DOHH2 (cell line): ENCODE results near the gene PKD2L1.
A peak's percentile ranks its signal among the peaks of the same experiment; 100 is the strongest.
"Not testable (repeated sequence)": the region's sequence is repeated elsewhere in the genome, so short reads cannot be mapped to it uniquely, and the experiment has no call there.

Experiments used
- H3F3A ChIP-seq: fragments of 200-600 bp; sonication (generic), shearing (Covaris generic); 2 replicates; pipeline ENCODE4 v1.6.0; 2016; ENCODE audit warnings: antibody characterized with exemption, mild to moderate bottlenecking; ENCODE audit not compliant: control insufficient read depth, insufficient read depth
- H3K27ac ChIP-seq: fragments of 200-600 bp; sonication (generic); 2 replicates; pipeline ENCODE4 v1.5.1; 2014; ENCODE audit warnings: low read depth, mild to moderate bottlenecking, low read length, moderate library complexity
- H3K27me3 ChIP-seq: fragments of 200-600 bp; sonication (generic); 2 replicates; pipeline ENCODE4 v1.6.1; 2014; ENCODE audit warnings: mild to moderate bottlenecking, low read length, mixed read lengths; ENCODE audit not compliant: control insufficient read depth
- H3K36me3 ChIP-seq: fragments of 200-600 bp; sonication (generic); 2 replicates; pipeline ENCODE4 v1.6.1; 2014; ENCODE audit warnings: mild to moderate bottlenecking, low read length, moderate library complexity, mixed read lengths; ENCODE audit not compliant: control insufficient read depth
- H3K4me1 ChIP-seq: fragments of 200-600 bp; sonication (generic); 2 replicates; pipeline ENCODE4 v1.6.1; 2014; ENCODE audit warnings: mild to moderate bottlenecking, low read length, mixed read lengths; ENCODE audit not compliant: control insufficient read depth
- H3K4me2 ChIP-seq: fragments of 200-600 bp; sonication (generic); 2 replicates; pipeline ENCODE4 v1.6.0; 2014; ENCODE audit warnings: mild to moderate bottlenecking, low read length, moderate library complexity
- H3K4me3 ChIP-seq: fragments of 200-600 bp; sonication (generic); 2 replicates; pipeline ENCODE4 v1.5.1; 2014; ENCODE audit warnings: mild to moderate bottlenecking, low read length, mixed read lengths
- H3K79me2 ChIP-seq: fragments of 200-600 bp; sonication (generic); 2 replicates; pipeline ENCODE4 v1.6.1; 2014; ENCODE audit warnings: mild to moderate bottlenecking, low read length, mixed read lengths; ENCODE audit not compliant: control insufficient read depth
- H3K9me2 ChIP-seq: fragments of 200-600 bp; sonication (generic); replicated peaks from 2 replicates; pipeline ENCODE4 v1.6.1; 2014; ENCODE audit warnings: mild to moderate bottlenecking, low read length, mixed read lengths; ENCODE audit not compliant: control insufficient read depth
- H3K9me3 ChIP-seq: fragments of 200-600 bp; sonication (generic); 2 replicates; pipeline ENCODE4 v1.6.1; 2014; ENCODE audit warnings: antibody characterized with exemption, low read length, mixed read lengths; ENCODE audit not compliant: control insufficient read depth, insufficient read depth
- H4K20me1 ChIP-seq: fragments of 200-600 bp; sonication (generic); 2 replicates; pipeline ENCODE4 v1.6.0; 2014; ENCODE audit warnings: low read depth, mild to moderate bottlenecking, antibody characterized with exemption, low read length, moderate library complexity; ENCODE audit not compliant: control insufficient read depth, insufficient read depth
- EZH2phosphoT487 ChIP-seq: fragments of 200-600 bp; sonication (generic); IDR thresholded peaks from 2 replicates; pipeline ENCODE4 v1.6.1; 2017; ENCODE audit warnings: borderline replicate concordance, mild to moderate bottlenecking, antibody characterized with exemption, low read length, moderate library complexity, mixed read lengths
- TF ChIP-seq, protein P1 (sequence below): fragments of 200-600 bp; sonication (generic); IDR thresholded peaks from one replicate; pipeline ENCODE4 v1.5.1; 2014; ENCODE audit warnings: antibody characterized with exemption, mild to moderate bottlenecking, low read depth, low read length; ENCODE audit not compliant: poor library complexity, severe bottlenecking

The PKD2L1 gene

DNA sequence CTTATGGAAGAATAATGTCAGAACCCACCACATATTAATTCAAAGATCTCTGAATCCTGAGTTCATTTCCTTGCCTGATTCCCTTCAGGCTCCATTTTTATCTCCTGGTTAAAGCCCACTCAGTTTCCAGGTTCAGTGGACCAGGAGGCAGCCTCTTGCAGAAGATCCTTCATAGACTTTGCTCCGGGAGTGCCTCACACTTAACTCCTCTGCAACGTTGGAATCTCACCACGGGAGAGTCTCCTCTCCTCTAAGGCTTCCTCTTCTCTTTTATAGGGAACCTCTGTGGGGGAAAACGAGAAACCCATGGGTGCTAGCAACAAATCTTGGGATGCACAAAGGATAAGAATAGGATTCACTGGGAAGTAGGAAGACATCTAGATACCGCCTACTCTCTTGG, 41.8 kb downstream of the PKD2L1 start:
- H3K27ac ChIP-seq, result no peak overlapping the region

GRCh38 chr10:100287756-100288155, 42.3 kb downstream of the PKD2L1 start:
- Histone ChIP-seq H3F3A (no peaks in the 10 kb centered on the region), H3K27me3 (peaks cover 5% of the 10 kb centered on the region; the same call in 1 of the 2 replicates), H4K20me1 (no peaks in the 10 kb centered on the region), H3K9me3 (no peaks in the 10 kb centered on the region), H3K4me2 (no peak overlapping the region), H3K4me3 (no peak overlapping the region), H3K9me2 (no peaks in the 10 kb centered on the region), H3K79me2 (peaks cover 40% of the 10 kb centered on the region), H3K4me1 (peaks cover 34% of the 10 kb centered on the region), H3K27ac (no peak overlapping the region), H3K36me3 (peaks cover 22% of the 10 kb centered on the region)
- TF ChIP-seq, protein P1, sequence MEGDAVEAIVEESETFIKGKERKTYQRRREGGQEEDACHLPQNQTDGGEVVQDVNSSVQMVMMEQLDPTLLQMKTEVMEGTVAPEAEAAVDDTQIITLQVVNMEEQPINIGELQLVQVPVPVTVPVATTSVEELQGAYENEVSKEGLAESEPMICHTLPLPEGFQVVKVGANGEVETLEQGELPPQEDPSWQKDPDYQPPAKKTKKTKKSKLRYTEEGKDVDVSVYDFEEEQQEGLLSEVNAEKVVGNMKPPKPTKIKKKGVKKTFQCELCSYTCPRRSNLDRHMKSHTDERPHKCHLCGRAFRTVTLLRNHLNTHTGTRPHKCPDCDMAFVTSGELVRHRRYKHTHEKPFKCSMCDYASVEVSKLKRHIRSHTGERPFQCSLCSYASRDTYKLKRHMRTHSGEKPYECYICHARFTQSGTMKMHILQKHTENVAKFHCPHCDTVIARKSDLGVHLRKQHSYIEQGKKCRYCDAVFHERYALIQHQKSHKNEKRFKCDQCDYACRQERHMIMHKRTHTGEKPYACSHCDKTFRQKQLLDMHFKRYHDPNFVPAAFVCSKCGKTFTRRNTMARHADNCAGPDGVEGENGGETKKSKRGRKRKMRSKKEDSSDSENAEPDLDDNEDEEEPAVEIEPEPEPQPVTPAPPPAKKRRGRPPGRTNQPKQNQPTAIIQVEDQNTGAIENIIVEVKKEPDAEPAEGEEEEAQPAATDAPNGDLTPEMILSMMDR, result no peak
- no peak for TF ChIP-seq EZH2phosphoT487

More for the DNA sequence above, 41.8 kb downstream of the PKD2L1 start:
- no peaks in the 10 kb centered on the region for H3F3A ChIP-seq
- peaks cover 18% of the 10 kb centered on the region for H3K36me3 ChIP-seq
- no peak overlapping the region for H3K4me2 ChIP-seq
- H4K20me1 ChIP-seq, result no peaks in the 10 kb centered on the region
- H3K4me1 ChIP-seq, result peaks cover 29% of the 10 kb centered on the region
- TF ChIP-seq EZH2phosphoT487, result no peak
- TF ChIP-seq, protein P1, result no peak
- H3K9me3 ChIP-seq, result no peaks in the 10 kb centered on the region
- no peaks in the 10 kb centered on the region for H3K9me2 ChIP-seq
- no peak overlapping the region for H3K4me3 ChIP-seq
- H3K27me3 ChIP-seq, result peaks cover 9% of the 10 kb centered on the region
- peaks cover 36% of the 10 kb centered on the region for H3K79me2 ChIP-seq

DNA sequence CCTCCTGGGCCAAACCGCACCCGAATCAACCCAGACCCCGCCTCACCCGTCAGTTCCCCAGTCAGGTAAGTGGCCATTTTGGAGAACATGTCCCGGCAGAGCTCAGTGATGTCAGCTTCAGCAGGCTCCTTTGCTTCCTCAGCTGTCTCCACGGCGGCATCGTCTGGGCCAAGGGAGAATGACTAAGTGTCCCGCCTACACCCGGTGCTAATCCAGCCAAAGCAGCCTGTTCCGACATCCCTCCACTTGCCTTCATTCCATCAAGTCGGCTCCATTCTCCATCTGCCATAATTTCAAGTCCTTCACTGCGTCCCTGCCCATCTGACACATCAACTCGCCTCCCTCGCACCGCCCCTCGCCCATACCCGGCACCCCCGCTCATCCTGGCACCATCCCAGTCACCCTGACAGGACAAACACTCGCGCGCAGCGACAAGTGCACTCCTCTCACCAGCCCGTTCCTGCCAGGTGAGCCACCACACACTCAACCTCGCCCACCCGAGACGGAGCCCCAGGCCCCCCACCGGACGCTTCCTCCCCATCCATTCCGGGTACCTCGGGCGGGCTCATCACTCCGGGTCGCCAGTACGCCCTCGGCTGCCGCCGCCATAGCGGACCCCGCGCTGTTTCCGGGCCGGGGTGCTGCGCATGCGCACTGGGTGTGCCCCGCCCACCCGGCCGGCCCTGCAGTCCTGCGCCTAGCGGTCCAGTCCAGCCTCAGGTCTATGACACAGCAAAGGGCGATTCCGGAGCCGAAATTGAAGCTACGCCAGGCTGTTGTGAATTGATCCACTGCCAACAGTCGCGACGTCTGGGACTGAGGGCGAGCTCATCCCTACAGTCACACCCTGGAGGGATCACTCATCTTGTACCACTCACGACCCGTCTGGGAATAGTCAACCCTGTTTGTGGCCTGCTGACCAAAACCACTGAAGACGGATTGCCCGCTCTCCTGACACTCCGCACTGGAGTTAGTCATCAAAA, 43.7 kb downstream of the PKD2L1 start, which contains the start of gene BLOC1S2:
Gene BLOC1S2, minus strand, starts transcription at position 630 of the 983 bp plus-strand sequence. Its CDS starts 21 bp downstream, at position 609.
- Histone ChIP-seq H3F3A (no peaks in the 10 kb centered on the region), H3K9me2 (no peaks in the 10 kb centered on the region), H3K36me3 (peaks cover 33% of the 10 kb centered on the region), H3K27me3 (0 out of 2 replicates have a peak, but pooled peaks cover 5% of the 10 kb centered on the region), H3K4me2 (peak within 1 kb of the TSS; percentile 98), H4K20me1 (no peaks in the 10 kb centered on the region), H3K9me3 (no peaks in the 10 kb centered on the region), H3K4me1 (peaks cover 34% of the 10 kb centered on the region), H3K27ac (peak within 1 kb of the TSS; percentile 59), H3K79me2 (peaks cover 51% of the 10 kb centered on the region), H3K4me3 (peak within 1 kb of the TSS; percentile 100)
- no peak for TF ChIP-seq EZH2phosphoT487
- TF ChIP-seq, protein P1, result no peak

DNA sequence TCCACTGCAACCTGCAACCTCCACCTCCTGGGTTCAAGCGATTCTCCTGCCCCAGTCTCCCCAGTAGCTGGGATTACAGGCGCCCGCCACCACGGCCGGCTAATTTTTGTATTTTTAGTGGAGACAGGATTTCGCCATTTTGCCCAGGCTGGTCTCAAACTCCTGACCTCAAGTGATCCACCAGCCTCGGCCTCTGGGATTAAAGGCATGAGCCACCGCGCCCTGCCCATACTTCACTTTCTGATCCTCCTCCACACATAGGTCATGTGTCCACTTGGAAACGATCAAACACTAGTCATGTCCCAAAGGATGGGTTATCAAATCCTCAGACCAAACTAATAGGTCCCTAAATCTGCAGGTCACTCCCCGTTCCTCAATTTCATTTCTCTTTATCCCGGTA, 44.7 kb downstream of the PKD2L1 start:
- H3K27me3 ChIP-seq, H3K9me2 ChIP-seq, H4K20me1 ChIP-seq, H3F3A ChIP-seq, H3K9me3 ChIP-seq: not testable (repeated sequence)
- Histone ChIP-seq H3K4me2 (peak overlapping the region; percentile 98), H3K27ac (peak overlapping the region; percentile 59), H3K4me3 (peak overlapping the region; percentile 100), H3K79me2 (peaks cover 51% of the 10 kb centered on the region), H3K4me1 (peaks cover 34% of the 10 kb centered on the region), H3K36me3 (peaks cover 41% of the 10 kb centered on the region)
